SK-N-SH (cell line): ENCODE results near the gene IL7R. TPM values are rescaled to one million over a fixed set of nuclear protein-coding genes. Genes with fewer than 3 reads are reported as not detected.

Source experiments
- CTCF ChIA-PET: fragments of 300-600, 350-600 bp; formaldehyde crosslinking; extraction: SDS; loops from one replicate; lab custom pipeline; 2021; lab: Yijun Ruan, JAX
- POLR2A ChIA-PET: fragments of 350-600 bp; sonication (Branson Sonifier 250); formaldehyde crosslinking; extraction: SDS; loops from one replicate; lab custom pipeline; 2020; ENCODE audit warnings: antibody characterized with exemption, inconsistent platforms; lab: Yijun Ruan, JAX
- DNase-seq: peaks from one replicate; pipeline ENCODE4 v3.0.0; 2012
- H2AFZ ChIP-seq: fragments of 200-600 bp; sonication (generic); 2 replicates; pipeline ENCODE4 v1.8.1; 2016; ENCODE audit warnings: antibody characterized with exemption, mild to moderate bottlenecking, low read depth
- H3F3A ChIP-seq: fragments of 200-600 bp; sonication (generic); replicated peaks from 2 replicates; pipeline ENCODE3; 2016; ENCODE audit warnings: antibody characterized with exemption, mild to moderate bottlenecking; ENCODE audit not compliant: insufficient read depth
- H3K27ac ChIP-seq, 2 experiments: fragments of 200-500 bp in 1 of 2; fragments of 200-600 bp in 1 of 2; sonication (Bioruptor generic) in 1 of 2; sonication (generic), shearing (Covaris generic) in 1 of 2; 2 replicates each; pipeline versions ENCODE4 v1.5.1 to v1.6.1; 2014 to 2016; ENCODE audit warnings: low read depth in 2 of 2, inconsistent platforms in 1 of 2, low read length in 1 of 2, mild to moderate bottlenecking in 1 of 2, mixed read lengths in 1 of 2
- H3K27me3 ChIP-seq: fragments of 200-600 bp; sonication (generic), shearing (Covaris generic); 2 replicates; pipeline ENCODE4 v1.6.1; 2016; ENCODE audit warnings: mixed run types; ENCODE audit not compliant: insufficient read depth
- H3K36me3 ChIP-seq, 2 experiments: fragments of 200-500 bp in 1 of 2; fragments of 200-600 bp in 1 of 2; sonication (Bioruptor generic) in 1 of 2; sonication (generic) in 1 of 2; replicated peaks in 1 of 2; 2 replicates each; pipeline versions ENCODE3 to v1.5.1; 2014 to 2016; ENCODE audit warnings: low read length in 1 of 2, mild to moderate bottlenecking in 1 of 2; ENCODE audit not compliant: insufficient read depth in 2 of 2, control insufficient read depth in 1 of 2
- H3K4me1 ChIP-seq, 2 experiments: fragments of 200-500 bp in 1 of 2; fragments of 200-600 bp in 1 of 2; sonication (Bioruptor generic) in 1 of 2; sonication (generic), shearing (Covaris generic) in 1 of 2; 2 replicates each; pipeline versions ENCODE4 v1.5.1 to v1.6.1; 2014 to 2016; ENCODE audit warnings: low read depth in 1 of 2, low read length in 1 of 2, mixed run types in 1 of 2; ENCODE audit not compliant: insufficient read depth in 2 of 2, control insufficient read depth in 1 of 2
- H3K4me2 ChIP-seq: fragments of 200-600 bp; sonication (generic), shearing (Covaris generic); 2 replicates; pipeline ENCODE4 v1.6.1; 2017; ENCODE audit warnings: mixed run types
- H3K4me3 ChIP-seq, 2 experiments: fragments of 200-500 bp in 1 of 2; fragments of 200-600 bp in 1 of 2; sonication (Bioruptor generic) in 1 of 2; sonication (generic), shearing (Covaris generic) in 1 of 2; 2 replicates each; pipeline versions ENCODE4 v1.5.1 to v1.8.1; 2014 to 2016; ENCODE audit warnings: low read depth in 2 of 2, inconsistent platforms in 1 of 2, low read length in 1 of 2, mild to moderate bottlenecking in 1 of 2, mixed read lengths in 1 of 2, moderate library complexity in 1 of 2
- H3K79me2 ChIP-seq: fragments of 200-600 bp; sonication (generic); 2 replicates; pipeline ENCODE4 v1.8.1; 2017; ENCODE audit warnings: mild to moderate bottlenecking; ENCODE audit not compliant: insufficient read depth
- H3K9ac ChIP-seq: fragments of 200-600 bp; sonication (generic); 2 replicates; pipeline ENCODE4 v1.6.1; 2017; ENCODE audit warnings: mixed run types
- H3K9me2 ChIP-seq: fragments of 200-600 bp; sonication (generic); 2 replicates; pipeline ENCODE4 v1.6.1; 2017; ENCODE audit warnings: mixed run types
- H3K9me3 ChIP-seq: fragments of 200-600 bp; sonication (generic); 2 replicates; pipeline ENCODE4 v1.6.1; 2017; ENCODE audit warnings: mixed run types, mild to moderate bottlenecking, moderate library complexity
- H4K20me1 ChIP-seq: fragments of 200-600 bp; sonication (generic); 2 replicates; pipeline ENCODE4 v1.6.1; 2017; ENCODE audit warnings: mild to moderate bottlenecking, mixed run types; ENCODE audit not compliant: insufficient read depth
- EP300 ChIP-seq, 2 experiments: IDR thresholded peaks; 2 replicates each; pipeline versions ENCODE4 v1.4.0 to v1.6.1; 2012; ENCODE audit warnings: borderline replicate concordance in 1 of 2, low read depth in 1 of 2, low read length in 1 of 2
- FOSL2 ChIP-seq: IDR thresholded peaks from 2 replicates; pipeline ENCODE4 v1.4.0; 2012; ENCODE audit warnings: low read depth, mild to moderate bottlenecking, moderate library complexity, borderline replicate concordance
- FOXJ3 ChIP-seq: sonication (generic); formaldehyde crosslinking; IDR thresholded peaks from 2 replicates; pipeline ENCODE4 v1.5.1; 2020; ENCODE audit warnings: mild to moderate bottlenecking, missing genetic modification reagents
- GABPA ChIP-seq: IDR thresholded peaks from 2 replicates; pipeline ENCODE4 v1.4.0; 2012; ENCODE audit warnings: low read depth, mild to moderate bottlenecking
- JUND ChIP-seq: IDR thresholded peaks from 2 replicates; pipeline ENCODE4 v1.4.0; 2012
- MXI1 ChIP-seq: IDR thresholded peaks from 2 replicates; pipeline ENCODE4 v1.6.1; 2012; ENCODE audit warnings: mild to moderate bottlenecking, low read depth, low read length, improper control_type of control experiment
- NFIC ChIP-seq: IDR thresholded peaks from 2 replicates; pipeline ENCODE4 v1.4.0; 2012; ENCODE audit warnings: borderline replicate concordance
- POLR2AphosphoS5 ChIP-seq: IDR thresholded peaks from 2 replicates; pipeline ENCODE4 v1.6.1; 2012; ENCODE audit warnings: low read depth, low read length
- RAD21 ChIP-seq: IDR thresholded peaks from 2 replicates; pipeline ENCODE4 v1.6.1; 2012; ENCODE audit warnings: mild to moderate bottlenecking, low read length
- RXRA ChIP-seq: IDR thresholded peaks from 2 replicates; pipeline ENCODE4 v1.4.0; 2012; ENCODE audit warnings: low read depth, mild to moderate bottlenecking, borderline replicate concordance
- TCF12 ChIP-seq: IDR thresholded peaks from 2 replicates; pipeline ENCODE4 v1.4.0; 2012
- TEAD4 ChIP-seq: IDR thresholded peaks from 2 replicates; pipeline ENCODE4 v1.4.0; 2012; ENCODE audit warnings: mild to moderate bottlenecking, borderline replicate concordance; ENCODE audit not compliant: insufficient read depth
- YY1 ChIP-seq: IDR thresholded peaks from 2 replicates; pipeline ENCODE4 v1.4.0; 2012; ENCODE audit warnings: low read depth, mild to moderate bottlenecking
- WGBS: methylation state at CpG from one replicate; pipeline ENCODE4 v1.1.6; 2017; ENCODE audit warnings: low lambda C conversion rate; 5-methylcytosine and 5-hydroxymethylcytosine counted together
- polyA plus RNA-seq, 3 experiments: library from polyadenylated mRNA; depleted of rRNA; stranded (reverse); fragments of >200 nt; gene quantifications; 2 replicates each; pipeline ENCODE4 v1.2.3, GENCODE V29; 2012
- TF ChIP-seq, protein P1 (sequence below): IDR thresholded peaks from 2 replicates; pipeline ENCODE4 v1.4.0; 2012; ENCODE audit warnings: low read depth, borderline replicate concordance
- TF ChIP-seq, protein P2 (sequence below): fragments of 150-350 bp; IDR thresholded peaks from 2 replicates; pipeline ENCODE4 v1.6.1; 2016; ENCODE audit warnings: mild to moderate bottlenecking, low read depth, low read length
- TF ChIP-seq, protein P3 (sequence below): IDR thresholded peaks from 2 replicates; pipeline ENCODE4 v1.4.0; 2012; ENCODE audit warnings: low read depth
- TF ChIP-seq, protein P4 (sequence below): IDR thresholded peaks from 2 replicates; pipeline ENCODE4; 2012

The IL7R gene
- polyA plus RNA-seq, 1 of the 3 experiments (the other 2 are of a cell fraction), result 3.0 TPM

DNA sequence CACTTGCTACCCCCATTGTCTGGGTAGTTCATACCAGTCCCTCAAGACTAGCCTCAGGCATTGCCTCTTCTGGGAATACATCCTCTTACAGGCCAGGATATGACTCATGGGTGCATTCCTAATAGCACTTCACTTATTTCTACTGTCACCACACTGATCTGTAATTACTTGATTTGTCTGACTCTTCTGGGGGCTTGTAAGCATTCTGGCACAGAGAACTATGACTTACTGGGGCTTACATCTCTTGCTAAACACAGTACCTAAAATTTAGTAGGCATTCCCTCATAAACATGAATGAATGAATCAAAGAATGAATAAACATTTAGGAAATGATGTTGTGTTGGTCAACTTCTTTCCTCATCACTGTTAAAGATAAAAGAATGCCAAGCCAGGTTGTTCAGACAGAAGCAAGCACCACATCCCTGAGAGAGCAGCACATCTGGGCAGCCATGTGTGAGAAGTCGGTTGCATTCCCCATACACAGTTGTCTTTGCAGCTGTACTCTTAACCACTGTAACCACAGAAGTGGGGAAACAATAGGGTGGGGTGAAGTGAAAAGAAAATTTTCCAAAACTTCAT lies 27.6 kb downstream of the IL7R start:
- no peaks in the 10 kb centered on the region for H3K27me3 ChIP-seq
- WGBS, result 19% methylated on average over 1 of the region's 1 CpG
- no peak for TF ChIP-seq YY1
- peak; percentile 69 for TF ChIP-seq NFIC
- TF ChIP-seq TCF12, result peak; percentile 70
- no peak for TF ChIP-seq POLR2AphosphoS5
- TF ChIP-seq, protein P1, sequence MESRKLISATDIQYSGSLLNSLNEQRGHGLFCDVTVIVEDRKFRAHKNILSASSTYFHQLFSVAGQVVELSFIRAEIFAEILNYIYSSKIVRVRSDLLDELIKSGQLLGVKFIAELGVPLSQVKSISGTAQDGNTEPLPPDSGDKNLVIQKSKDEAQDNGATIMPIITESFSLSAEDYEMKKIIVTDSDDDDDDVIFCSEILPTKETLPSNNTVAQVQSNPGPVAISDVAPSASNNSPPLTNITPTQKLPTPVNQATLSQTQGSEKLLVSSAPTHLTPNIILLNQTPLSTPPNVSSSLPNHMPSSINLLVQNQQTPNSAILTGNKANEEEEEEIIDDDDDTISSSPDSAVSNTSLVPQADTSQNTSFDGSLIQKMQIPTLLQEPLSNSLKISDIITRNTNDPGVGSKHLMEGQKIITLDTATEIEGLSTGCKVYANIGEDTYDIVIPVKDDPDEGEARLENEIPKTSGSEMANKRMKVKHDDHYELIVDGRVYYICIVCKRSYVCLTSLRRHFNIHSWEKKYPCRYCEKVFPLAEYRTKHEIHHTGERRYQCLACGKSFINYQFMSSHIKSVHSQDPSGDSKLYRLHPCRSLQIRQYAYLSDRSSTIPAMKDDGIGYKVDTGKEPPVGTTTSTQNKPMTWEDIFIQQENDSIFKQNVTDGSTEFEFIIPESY, result no peak
- no peak for TF ChIP-seq MXI1
- TF ChIP-seq, protein P2, sequence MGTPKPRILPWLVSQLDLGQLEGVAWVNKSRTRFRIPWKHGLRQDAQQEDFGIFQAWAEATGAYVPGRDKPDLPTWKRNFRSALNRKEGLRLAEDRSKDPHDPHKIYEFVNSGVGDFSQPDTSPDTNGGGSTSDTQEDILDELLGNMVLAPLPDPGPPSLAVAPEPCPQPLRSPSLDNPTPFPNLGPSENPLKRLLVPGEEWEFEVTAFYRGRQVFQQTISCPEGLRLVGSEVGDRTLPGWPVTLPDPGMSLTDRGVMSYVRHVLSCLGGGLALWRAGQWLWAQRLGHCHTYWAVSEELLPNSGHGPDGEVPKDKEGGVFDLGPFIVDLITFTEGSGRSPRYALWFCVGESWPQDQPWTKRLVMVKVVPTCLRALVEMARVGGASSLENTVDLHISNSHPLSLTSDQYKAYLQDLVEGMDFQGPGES, result no peak
- TF ChIP-seq, protein P3, sequence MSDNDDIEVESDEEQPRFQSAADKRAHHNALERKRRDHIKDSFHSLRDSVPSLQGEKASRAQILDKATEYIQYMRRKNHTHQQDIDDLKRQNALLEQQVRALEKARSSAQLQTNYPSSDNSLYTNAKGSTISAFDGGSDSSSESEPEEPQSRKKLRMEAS, result peak; percentile 78
- peak; percentile 40; the same call in 1 of the 2 replicates for TF ChIP-seq RXRA
- TF ChIP-seq FOSL2, result peak; percentile 83
- TF ChIP-seq GABPA, result no peak
- no peak for TF ChIP-seq RAD21
- TF ChIP-seq, protein P4, sequence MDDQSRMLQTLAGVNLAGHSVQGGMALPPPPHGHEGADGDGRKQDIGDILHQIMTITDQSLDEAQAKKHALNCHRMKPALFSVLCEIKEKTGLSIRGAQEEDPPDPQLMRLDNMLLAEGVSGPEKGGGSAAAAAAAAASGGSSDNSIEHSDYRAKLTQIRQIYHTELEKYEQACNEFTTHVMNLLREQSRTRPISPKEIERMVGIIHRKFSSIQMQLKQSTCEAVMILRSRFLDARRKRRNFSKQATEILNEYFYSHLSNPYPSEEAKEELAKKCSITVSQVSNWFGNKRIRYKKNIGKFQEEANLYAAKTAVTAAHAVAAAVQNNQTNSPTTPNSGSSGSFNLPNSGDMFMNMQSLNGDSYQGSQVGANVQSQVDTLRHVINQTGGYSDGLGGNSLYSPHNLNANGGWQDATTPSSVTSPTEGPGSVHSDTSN, result peak; percentile 81
- TF ChIP-seq JUND, result peak; percentile 89
- peak; percentile 39; the same call in 1 of the 2 replicates for TF ChIP-seq TEAD4
- TF ChIP-seq FOXJ3 (CRISPR knock-in tag), result no peak
- peak; percentile 51 to 86; a peak in 2 of 4 replicates for TF ChIP-seq EP300 (IDR thresholded peaks at IDR 0.05; ENCODE audit: borderline replicate concordance in 1 of 2, low read depth in 1 of 2, low read length in 1 of 2)
- TF ChIP-seq, all 33 proteins: peak for 9
- H3K9me2 ChIP-seq, result no peaks in the 10 kb centered on the region
- no peaks in the 10 kb centered on the region for H4K20me1 ChIP-seq
- no peak overlapping the region for H2AFZ ChIP-seq
- H3K9ac ChIP-seq, result no peak overlapping the region
- H3K4me3 ChIP-seq, result no peak overlapping the region
- H3K36me3 ChIP-seq, result no peaks in the 10 kb centered on the region
- H3K4me1 ChIP-seq, result peaks cover 0 to 13% of the 10 kb centered on the region in 2 experiments; a peak in 1 of 4 replicates
- peaks cover 5% of the 10 kb centered on the region for H3F3A ChIP-seq
- ChIA-PET CTCF (no interaction called here), POLR2A (no interaction called here)
- no peaks in the 10 kb centered on the region for H3K79me2 ChIP-seq
- peak overlapping the region; percentile 57 to 60 for H3K27ac ChIP-seq
- no peak for DNase-seq
- no peaks in the 10 kb centered on the region for H3K9me3 ChIP-seq
- 0 out of 2 replicates have a peak overlapping the region, but pooled peaks have one; percentile 9 for H3K4me2 ChIP-seq
